Mesenteric fat pad (tissue), 1 donor: Measurements from ENCODE around the gene IFITM5. TPM values are rescaled to one million over a fixed set of nuclear protein-coding genes. Genes with fewer than 3 reads are reported as not detected.
A peak's percentile ranks its signal among the peaks of the same experiment; 100 is the strongest.

Experiments used
- DNase-seq: peaks from one replicate; pipeline ENCODE4 v3.0.0-alpha.2; 2020; ENCODE audit warnings: low spot score
- total RNA-seq: library from RNA; stranded (reverse); fragmentation: NEBNext Ultra II Directional; extraction: Animal tissue kit (Norgen Biotek cat#: 25700); gene quantifications from one replicate; pipeline ENCODE4 v1.2.1, GENCODE V29; 2021
- donor health status: DM: yes; HTN: yes; CAD: no.

Gene IFITM5
- total RNA-seq, 1 donor from 2014 or later, result not detected

- peak; percentile 69 for DNase-seq
Observed at GRCh38 chr11:296171-297050, 2.9 kb downstream of the IFITM5 start.

DNA sequence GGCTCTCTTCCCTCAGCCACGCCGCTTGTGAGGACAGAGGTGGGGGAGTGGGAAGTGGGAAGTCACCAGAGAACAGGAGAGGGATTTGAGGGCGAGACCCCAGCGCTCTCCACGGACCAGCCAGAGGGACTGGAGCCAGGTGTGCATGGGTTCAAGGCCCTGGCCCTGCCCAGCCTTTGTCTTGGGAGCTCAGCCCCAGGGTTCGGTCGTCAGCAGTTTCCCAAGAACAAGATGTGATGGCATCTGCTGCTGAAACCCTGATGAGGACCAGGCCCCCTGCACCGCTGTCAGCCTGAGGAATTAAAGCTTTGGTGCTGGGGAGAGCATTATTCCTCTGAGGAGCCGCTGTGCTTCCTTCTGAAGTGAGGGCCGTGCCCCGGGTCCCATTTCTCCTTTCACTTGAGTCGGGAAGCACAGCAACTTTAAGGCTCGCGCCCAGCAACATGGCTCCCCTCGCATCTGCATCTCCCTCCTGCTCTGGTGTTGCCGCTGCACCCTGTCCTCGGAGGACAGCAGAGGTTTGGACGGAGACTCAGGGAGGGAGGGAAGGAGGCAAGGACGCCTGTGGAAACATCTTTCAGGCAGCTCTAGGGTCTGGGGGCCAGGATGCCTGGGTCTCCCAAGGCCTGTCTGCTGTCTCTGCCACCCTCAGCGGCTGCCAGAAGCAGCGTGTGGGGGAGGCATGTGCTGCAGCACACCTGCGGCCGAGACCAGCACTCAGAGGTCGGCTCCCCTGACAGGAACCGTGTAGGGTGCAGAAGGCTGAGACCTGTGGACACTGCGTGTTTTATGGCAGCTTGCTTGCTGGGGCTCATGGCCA, 3.8 kb downstream of the IFITM5 start:
- DNase-seq, result no peak

DNA sequence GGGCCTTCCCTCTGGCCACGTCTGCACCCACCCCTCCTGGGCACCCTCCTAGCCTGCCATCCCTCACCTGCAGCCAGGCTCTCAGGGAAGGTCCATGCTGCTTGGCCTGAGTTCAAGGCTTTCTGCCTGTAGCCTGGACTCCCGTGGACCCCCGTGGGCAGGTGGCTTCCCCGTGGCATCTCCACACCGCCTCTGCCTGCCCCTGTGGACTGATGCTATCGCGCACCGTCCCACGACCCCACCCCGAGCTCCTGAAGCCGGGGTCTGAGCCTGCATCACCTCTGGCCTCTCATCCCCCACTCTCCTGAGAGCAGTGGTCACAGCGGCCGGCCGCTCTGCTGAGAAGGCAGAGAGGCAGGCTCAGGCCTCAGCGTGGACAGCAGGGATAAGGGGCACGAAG, 4.5 kb downstream of the IFITM5 start:
- no peak for DNase-seq

- peak; percentile 88 for DNase-seq
Observed at GRCh38 chr11:293852-294661, 5.3 kb downstream of the IFITM5 start.

GRCh38 chr11:293271-293851, 6.0 kb downstream of the IFITM5 start:
- DNase-seq, result peak; percentile 88

DNA sequence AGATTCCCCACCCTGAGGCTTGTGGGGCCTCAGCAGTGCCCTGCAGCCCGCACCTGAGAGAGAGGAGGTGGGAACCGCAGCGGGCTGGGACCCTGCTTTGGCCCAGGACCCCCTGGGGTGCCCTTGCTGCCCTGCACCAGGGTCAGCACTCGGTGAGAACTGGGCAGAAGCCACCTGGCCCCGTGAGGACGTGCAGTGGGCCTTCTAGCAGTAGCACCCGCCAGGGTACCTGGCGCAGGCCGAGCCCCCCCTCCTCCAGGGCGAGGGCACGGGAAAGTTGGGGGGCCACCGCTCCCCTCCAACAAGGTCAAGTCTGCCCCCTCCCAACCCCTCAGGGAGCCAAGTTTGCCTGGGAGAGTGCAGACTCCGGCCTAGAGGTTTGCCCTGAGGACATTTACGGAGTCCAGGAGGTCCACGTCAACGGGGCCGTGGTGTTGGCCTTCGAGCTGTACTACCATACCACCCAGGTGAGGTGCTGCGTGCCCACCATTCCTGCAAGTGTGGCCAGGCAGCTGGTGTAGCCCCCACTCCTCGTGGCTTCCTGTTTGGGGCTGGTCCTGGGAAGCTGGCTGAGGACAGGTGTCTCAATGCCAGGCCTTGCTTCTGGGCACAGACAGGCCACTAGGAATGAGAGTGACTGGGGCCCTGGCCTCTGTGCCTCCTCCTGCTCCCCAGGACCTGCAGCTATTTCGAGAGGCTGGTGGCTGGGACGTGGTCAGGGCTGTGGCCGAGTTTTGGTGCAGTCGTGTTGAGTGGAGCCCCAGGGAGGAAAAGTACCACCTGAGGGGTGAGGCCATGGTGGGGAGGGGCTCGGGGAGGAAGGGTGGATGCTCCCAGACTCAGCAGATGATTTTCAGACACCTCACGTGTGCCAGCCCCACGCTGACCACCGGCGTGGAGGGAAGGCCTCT, 6.9 kb downstream of the IFITM5 start:
- DNase-seq, result peak; percentile 89

- peak; percentile 86 for DNase-seq
Observed at GRCh38 chr11:291281-292210, 7.8 kb downstream of the IFITM5 start.

DNA sequence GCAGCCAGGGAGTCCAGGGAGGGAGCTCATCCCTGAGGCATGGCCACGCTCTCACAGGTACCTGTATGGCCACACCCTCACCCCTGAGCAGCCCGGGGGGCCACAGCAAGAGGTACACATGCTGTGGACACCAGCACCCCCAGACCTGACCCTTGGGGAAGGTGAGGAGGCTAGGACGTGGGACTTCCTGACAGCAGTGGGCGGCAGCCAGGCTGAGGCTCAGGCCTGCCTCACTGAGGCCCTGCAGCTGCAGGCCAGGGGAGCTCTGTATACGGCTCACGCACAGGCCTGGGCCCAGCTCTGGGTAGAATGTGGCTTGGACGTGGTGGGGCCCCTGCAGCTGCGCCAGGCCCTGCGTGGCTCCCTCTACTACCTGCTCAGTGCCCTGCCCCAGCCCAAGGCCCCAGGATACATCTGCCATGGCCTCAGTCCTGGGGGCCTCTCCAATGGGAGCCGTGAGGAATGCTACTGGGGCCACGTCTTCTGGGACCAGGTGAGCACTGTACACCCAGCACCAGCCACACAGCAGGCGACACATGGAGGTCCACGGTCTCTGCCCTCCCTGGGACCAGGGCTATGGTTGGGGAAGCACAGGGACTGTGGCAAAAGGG, 8.6 kb downstream of the IFITM5 start:
- peak; percentile 72 for DNase-seq

GRCh38 chr11:289712-290620, 9.4 kb downstream of the IFITM5 start:
- peak; percentile 89 for DNase-seq

DNA sequence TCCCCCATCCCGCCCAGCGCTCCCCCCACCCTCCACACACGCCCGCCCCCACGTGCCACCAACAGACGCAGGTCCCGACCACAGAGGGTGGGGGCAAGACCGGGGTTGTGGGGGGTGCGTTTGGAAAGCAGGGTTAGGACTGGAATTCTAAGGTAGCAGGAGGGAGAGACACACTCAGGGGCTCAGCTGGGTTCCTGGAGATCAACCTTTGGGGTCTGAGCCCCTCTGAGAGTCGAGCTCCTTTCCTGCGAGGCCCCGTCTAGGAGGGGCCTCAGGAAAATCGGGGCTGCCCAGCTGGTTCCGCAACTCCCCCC, 10.0 kb downstream of the IFITM5 start:
- DNase-seq, result peak; percentile 81

GRCh38 chr11:288478-289397, 10.6 kb downstream of the IFITM5 start, which contains the start of gene PGGHG:
Gene PGGHG, plus strand, starts transcription at chr11:289126. Its CDS starts 691 bp downstream, at chr11:289817.
- DNase-seq, result peak; percentile 96

DNA sequence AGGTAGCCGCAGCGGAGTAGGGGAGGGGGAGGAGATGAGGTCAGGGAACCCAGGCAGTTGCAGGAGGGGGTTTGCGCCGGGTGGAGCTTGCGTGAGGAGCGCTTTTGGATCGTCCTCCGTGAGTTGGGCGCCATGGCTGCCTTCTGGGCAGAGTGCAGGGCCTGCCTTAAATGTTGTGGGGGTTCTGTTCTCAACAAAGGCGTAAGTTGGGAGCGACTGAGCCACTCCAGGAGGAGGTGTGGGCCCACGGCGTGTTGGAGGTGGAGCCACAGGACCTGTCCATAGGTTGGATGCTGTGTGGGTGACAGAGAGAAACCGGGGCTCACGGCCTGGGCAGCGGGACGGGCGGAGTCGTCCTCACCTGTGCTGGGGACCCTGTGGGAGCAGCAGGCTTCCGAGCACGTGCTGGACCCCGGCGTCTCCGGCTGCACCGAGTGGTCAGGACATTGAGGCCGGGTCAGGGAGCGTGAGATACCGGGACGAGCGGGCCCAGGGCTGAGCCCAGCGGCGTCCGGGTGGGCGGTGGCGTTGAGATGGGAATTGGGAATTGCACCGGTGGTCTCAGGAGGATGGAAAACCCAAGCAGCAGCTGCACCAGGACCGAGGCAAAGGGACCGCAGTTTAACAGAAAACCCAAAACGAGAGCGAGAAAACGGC, 11.4 kb downstream of the IFITM5 start:
- peak; percentile 90 for DNase-seq

GRCh38 chr11:286977-287820, 12.1 kb downstream of the IFITM5 start:
- peak; percentile 81 for DNase-seq

GRCh38 chr11:285894-286220, 13.5 kb downstream of the IFITM5 start:
- peak; percentile 55 for DNase-seq
